A673 (cell line): ENCODE measurements around the gene PPM1N.

Experiments
- EZH2 ChIP-seq: fragments of 200-600 bp; sonication (generic); IDR thresholded peaks from 2 replicates; pipeline ENCODE4 v1.6.1; 2017; ENCODE audit warnings: borderline replicate concordance, low read depth, mild to moderate bottlenecking, mixed read lengths, antibody characterized with exemption, low read length; ENCODE audit not compliant: poor library complexity, severe bottlenecking
- TF ChIP-seq, protein P1 (sequence below): fragments of 300-800, 200-600 bp; sonication (generic); conservative IDR thresholded peaks from 2 replicates; pipeline ENCODE4 v1.5.1; 2017; ENCODE audit warnings: low read depth, mild to moderate bottlenecking, antibody characterized with exemption, low read length, moderate library complexity, mixed read lengths

DNA sequence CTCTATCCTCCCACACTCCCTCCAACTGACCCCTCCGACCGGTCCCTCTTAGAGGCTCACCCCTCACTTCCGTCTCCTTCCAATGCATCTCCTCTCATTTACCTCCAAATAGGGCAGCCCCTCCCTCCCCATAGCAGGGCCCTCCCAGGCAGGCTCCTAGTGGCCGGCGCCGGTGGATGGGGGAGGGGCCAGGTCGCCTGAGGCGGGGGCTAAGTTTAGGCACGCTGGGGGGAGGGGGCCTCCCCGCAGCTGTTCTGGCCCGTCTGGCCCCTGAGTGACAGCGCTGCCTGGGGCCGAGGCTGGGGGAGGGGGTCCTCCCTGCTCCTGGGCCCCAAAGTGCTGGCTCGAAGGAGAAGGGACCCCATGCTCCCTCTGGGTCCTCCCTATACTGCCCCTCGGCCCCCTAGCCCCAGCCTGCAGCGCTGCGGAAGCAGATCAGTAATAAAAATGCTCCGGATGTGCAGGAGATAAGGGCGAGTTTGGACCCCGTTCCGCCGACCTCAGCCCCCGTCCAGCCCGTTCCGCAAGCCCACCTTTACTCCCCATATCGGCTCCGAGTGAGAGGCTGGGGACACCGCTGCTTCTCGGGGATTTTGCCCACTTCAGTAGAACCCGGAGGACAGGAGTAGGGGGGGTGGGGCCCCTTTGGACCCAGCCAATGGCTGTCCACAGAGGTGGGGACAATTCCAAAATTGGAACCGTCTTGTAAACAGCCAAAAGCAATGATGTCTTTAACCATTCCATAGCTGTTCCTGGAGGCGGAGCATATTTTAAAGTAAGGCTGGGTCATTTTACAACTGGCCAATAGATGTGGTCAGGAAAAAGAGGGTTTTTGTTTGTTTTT lies 5.4 kb upstream of the PPM1N start:
- TF ChIP-seq, protein P1, sequence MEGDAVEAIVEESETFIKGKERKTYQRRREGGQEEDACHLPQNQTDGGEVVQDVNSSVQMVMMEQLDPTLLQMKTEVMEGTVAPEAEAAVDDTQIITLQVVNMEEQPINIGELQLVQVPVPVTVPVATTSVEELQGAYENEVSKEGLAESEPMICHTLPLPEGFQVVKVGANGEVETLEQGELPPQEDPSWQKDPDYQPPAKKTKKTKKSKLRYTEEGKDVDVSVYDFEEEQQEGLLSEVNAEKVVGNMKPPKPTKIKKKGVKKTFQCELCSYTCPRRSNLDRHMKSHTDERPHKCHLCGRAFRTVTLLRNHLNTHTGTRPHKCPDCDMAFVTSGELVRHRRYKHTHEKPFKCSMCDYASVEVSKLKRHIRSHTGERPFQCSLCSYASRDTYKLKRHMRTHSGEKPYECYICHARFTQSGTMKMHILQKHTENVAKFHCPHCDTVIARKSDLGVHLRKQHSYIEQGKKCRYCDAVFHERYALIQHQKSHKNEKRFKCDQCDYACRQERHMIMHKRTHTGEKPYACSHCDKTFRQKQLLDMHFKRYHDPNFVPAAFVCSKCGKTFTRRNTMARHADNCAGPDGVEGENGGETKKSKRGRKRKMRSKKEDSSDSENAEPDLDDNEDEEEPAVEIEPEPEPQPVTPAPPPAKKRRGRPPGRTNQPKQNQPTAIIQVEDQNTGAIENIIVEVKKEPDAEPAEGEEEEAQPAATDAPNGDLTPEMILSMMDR = no peak
- no peak for TF ChIP-seq EZH2
